Measurements from ENCODE around the gene YIPF5. TPM values are rescaled to one million over a fixed set of nuclear protein-coding genes. Genes with fewer than 3 reads are reported as not detected.

Gene YIPF5
- total and polyA plus RNA-seq, 9 donors: 15.9 to 46.2 (median 35.4) TPM

DNA sequence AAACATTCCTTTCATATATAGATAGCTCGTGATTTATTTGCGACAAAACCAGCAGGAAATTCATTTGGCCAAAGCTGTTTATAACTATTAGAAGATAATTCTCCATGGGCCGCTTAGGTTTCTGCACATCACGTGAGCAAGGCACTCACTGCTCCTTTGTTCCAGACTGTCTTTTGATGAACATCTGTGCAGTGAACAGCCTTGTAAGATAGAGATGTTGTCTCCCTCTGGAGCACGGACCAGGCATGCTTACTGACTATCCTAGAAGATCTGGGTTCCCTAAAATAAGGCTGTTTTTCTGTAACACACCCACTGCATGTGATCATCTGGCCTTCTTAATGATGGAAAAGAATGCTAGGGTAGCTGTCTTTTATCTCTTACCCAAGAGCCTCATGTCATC, 30.9 kb downstream of the YIPF5 start:
- H3K36me3 ChIP-seq: no peaks in the 10 kb centered on the region
- TF ChIP-seq POLR2A (IDR thresholded peaks at IDR 0.05) (no peak), EP300 (IDR thresholded peaks at IDR 0.05) (no peak)
- TF ChIP-seq, protein P1, sequence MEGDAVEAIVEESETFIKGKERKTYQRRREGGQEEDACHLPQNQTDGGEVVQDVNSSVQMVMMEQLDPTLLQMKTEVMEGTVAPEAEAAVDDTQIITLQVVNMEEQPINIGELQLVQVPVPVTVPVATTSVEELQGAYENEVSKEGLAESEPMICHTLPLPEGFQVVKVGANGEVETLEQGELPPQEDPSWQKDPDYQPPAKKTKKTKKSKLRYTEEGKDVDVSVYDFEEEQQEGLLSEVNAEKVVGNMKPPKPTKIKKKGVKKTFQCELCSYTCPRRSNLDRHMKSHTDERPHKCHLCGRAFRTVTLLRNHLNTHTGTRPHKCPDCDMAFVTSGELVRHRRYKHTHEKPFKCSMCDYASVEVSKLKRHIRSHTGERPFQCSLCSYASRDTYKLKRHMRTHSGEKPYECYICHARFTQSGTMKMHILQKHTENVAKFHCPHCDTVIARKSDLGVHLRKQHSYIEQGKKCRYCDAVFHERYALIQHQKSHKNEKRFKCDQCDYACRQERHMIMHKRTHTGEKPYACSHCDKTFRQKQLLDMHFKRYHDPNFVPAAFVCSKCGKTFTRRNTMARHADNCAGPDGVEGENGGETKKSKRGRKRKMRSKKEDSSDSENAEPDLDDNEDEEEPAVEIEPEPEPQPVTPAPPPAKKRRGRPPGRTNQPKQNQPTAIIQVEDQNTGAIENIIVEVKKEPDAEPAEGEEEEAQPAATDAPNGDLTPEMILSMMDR (IDR thresholded peaks at IDR 0.05): no peak
- intact Hi-C loops (cut with DNase I): no loop called here
- H3K27ac ChIP-seq: no peak overlapping the region
- H3K4me1 ChIP-seq (ENCODE audit: insufficient read depth): no peaks in the 10 kb centered on the region
- H3K9me3 ChIP-seq: no peaks in the 10 kb centered on the region
- DNase-seq: no peak
- whole genome bisulfite sequencing, 3 donors: 13 to 25% (median 18%) methylated on average over 5 of the region's 5 CpGs
- H3K4me3 ChIP-seq: no peak overlapping the region
- no peaks in the 10 kb centered on the region for H3K27me3 ChIP-seq

DNA sequence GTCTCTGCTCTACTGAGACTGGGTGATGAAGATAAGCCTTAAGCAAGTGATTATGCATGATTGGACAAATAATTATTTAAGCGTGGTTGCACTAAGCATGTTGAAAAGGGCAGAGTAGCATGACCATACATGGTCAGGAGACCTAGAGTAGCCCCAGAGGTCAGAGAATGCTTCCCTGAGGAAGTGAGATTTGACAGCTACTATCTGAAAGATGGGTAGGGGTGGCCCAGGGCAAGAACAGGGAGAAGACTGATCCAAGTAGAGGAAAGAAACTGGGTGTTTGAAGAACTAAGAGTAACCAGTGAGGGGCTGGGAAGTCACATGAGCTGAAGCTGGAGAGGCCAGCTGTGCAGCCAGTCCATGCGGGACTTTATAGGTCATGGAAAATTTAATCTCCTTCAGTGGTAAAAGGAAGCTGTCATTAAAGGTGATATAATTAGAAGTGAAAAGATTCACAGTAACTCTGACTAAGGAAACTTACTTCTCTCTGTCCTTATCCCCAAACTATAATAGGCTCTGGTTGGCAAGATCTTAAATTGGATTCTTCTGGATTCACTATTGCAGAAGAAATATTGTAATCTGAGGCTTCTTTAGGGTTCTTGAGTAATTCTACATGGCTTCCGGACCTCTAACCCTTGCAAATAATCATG, 35.2 kb downstream of the YIPF5 start:
- WGBS, 3 donors: 81 to 88% (median 84%) methylated on average over 3 of the region's 3 CpGs
- DNase-seq: no peak
- no peak for TF ChIP-seq POLR2A (IDR thresholded peaks at IDR 0.05)
- TF ChIP-seq, protein P1 (IDR thresholded peaks at IDR 0.05): no peak
- no peak for TF ChIP-seq EP300 (IDR thresholded peaks at IDR 0.05)
- intact Hi-C loops (cut with DNase I): no loop called here
- no peaks in the 10 kb centered on the region for H3K36me3 ChIP-seq
- no peak overlapping the region for H3K4me3 ChIP-seq
- H3K27me3 ChIP-seq: no peaks in the 10 kb centered on the region
- no peak overlapping the region for H3K27ac ChIP-seq
- no peaks in the 10 kb centered on the region for H3K4me1 ChIP-seq (ENCODE audit: insufficient read depth)
- H3K9me3 ChIP-seq: no peaks in the 10 kb centered on the region

DNA sequence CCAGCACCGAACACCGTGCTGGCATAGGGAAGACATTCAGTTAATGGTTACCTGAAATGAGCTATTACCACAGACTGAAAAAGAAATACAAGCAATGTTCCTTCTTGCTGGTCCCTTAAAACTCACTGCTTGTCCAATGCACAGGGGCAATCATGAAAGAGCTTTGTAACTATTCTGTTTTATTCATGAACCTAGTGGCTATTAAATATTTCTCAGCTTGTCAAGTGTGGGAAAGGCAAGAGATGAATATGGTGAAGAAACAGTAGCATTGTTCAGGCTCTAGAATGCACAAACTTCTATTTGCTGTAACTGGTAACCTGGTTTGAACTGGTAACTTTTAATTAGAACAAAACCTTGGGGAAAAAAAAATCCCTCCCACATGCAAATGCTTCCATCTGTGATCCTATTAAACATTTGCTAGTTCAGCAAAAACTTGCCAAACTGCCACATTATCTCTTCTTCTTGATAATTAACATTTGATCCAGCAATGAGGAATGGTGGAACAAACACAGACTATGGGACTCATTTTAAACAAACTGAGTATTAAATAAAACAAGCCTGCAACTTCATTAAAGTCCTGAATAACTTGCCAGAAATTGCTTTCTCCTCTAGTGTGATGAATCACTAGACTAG, 36.1 kb downstream of the YIPF5 start:
- Histone ChIP-seq H3K4me1 (ENCODE audit: insufficient read depth) (no peaks in the 10 kb centered on the region), H3K36me3 (no peaks in the 10 kb centered on the region), H3K27ac (no peak overlapping the region), H3K4me3 (no peak overlapping the region), H3K27me3 (no peaks in the 10 kb centered on the region), H3K9me3 (no peaks in the 10 kb centered on the region)
- intact Hi-C loops (cut with DNase I): no loop called here
- no peak for TF ChIP-seq EP300 (IDR thresholded peaks at IDR 0.05)
- no peak for TF ChIP-seq POLR2A (IDR thresholded peaks at IDR 0.05)
- TF ChIP-seq, protein P1 (IDR thresholded peaks at IDR 0.05): no peak
- 84 to 96% (median 94%) methylated on average over 2 of the region's 2 CpGs for WGBS, 3 donors
- no peak for DNase-seq

DNA sequence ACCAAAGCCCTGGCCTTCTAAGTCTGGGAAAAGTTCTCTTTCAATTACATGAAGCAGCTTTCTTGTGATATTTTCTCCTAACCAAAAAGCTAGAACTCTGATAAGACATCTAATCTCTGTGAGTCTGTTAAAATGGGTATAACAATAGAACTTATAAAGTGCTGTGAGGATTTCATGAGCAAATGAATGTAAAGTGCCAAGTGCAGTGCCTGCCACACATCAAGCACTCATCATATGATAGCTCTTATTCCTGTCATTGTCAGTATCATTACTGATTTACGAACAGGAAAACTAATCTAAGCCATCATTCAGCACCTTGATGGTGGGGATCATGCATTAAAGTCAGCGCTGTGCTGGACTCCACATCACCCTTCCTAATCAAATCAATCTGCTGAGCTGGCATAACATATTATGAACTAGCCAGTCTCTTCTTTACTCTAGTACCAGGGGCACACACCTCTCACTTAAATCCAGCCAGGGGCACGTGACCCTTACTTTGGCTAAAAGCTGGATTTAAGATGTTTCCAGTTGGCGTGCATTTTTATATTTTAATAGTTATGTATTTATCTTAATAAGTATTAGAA, 37.3 kb downstream of the YIPF5 start:
- H3K9me3 ChIP-seq: no peaks in the 10 kb centered on the region
- DNase-seq: no peak
- 94 to 96% (median 95%) methylated on average over 4 of the region's 4 CpGs for WGBS, 3 donors
- no peaks in the 10 kb centered on the region for H3K27me3 ChIP-seq
- H3K27ac ChIP-seq: no peak overlapping the region
- H3K4me1 ChIP-seq (ENCODE audit: insufficient read depth): no peaks in the 10 kb centered on the region
- TF ChIP-seq POLR2A (IDR thresholded peaks at IDR 0.05) (no peak), EP300 (IDR thresholded peaks at IDR 0.05) (no peak)
- no peak overlapping the region for H3K4me3 ChIP-seq
- H3K36me3 ChIP-seq: no peaks in the 10 kb centered on the region
- intact Hi-C loops (cut with DNase I): no loop called here

- H3K36me3 ChIP-seq: no peaks in the 10 kb centered on the region
- intact Hi-C loops (cut with DNase I): no loop called here
- no peaks in the 10 kb centered on the region for H3K9me3 ChIP-seq
- no peak for DNase-seq
- no peaks in the 10 kb centered on the region for H3K4me1 ChIP-seq (ENCODE audit: insufficient read depth)
- H3K4me3 ChIP-seq: no peak overlapping the region
- no peak overlapping the region for H3K27ac ChIP-seq
- no peaks in the 10 kb centered on the region for H3K27me3 ChIP-seq
- TF ChIP-seq, protein P1 (IDR thresholded peaks at IDR 0.05): no peak
- no peak for TF ChIP-seq EP300 (IDR thresholded peaks at IDR 0.05)
- TF ChIP-seq POLR2A (IDR thresholded peaks at IDR 0.05): no peak
- 84 to 87% (median 87%) methylated on average over 4 of the region's 4 CpGs for WGBS, 3 donors
Observed at GRCh38 chr5:144131261-144131660, 39.2 kb downstream of the YIPF5 start.

Measured in ovary (tissue), 9 donors.